MCF 10A (cell line): Measurements from ENCODE around the gene PTPRM. TPM values are rescaled to one million over a fixed set of nuclear protein-coding genes. Genes with fewer than 3 reads are reported as not detected.

Experiments used
- BruUV-seq: library from RNA; stranded (reverse); fragments of 400-500 nt; replicated peaks from 2 replicates; lab custom pipeline; 2021; lab: Mats Ljungman, UMichigan
- CTCF ChIA-PET: fragments of 300-600 bp; sonication (Branson Sonifier 250); formaldehyde crosslinking; extraction: SDS; loops from one replicate; lab custom pipeline; 2021; ENCODE audit warnings: antibody characterized with exemption, inconsistent platforms; lab: Yijun Ruan, JAX
- POLR2A ChIA-PET: fragments of 300-600, 350-650 bp; sonication (Branson Sonifier 250); formaldehyde crosslinking; extraction: SDS; loops from one replicate; lab custom pipeline; 2020; ENCODE audit warnings: antibody characterized with exemption, inconsistent platforms; lab: Yijun Ruan, JAX
- DNase-seq: peaks from one replicate; pipeline ENCODE4 v3.0.0-alpha.2; 2018; ENCODE audit not compliant: unreplicated experiment
- H3K27ac Mint-ChIP-seq: one replicate; pipeline ENCODE4 v1.8.0; 2022; ENCODE audit warnings: mild to moderate bottlenecking, low read depth, mixed read lengths; ENCODE audit not compliant: unreplicated experiment
- H3K27me3 Mint-ChIP-seq: one replicate; pipeline ENCODE4 v1.8.0; 2022; ENCODE audit warnings: mixed read lengths; ENCODE audit not compliant: insufficient read depth, unreplicated experiment
- H3K36me3 Mint-ChIP-seq: one replicate; pipeline ENCODE4 v1.8.0; 2022; ENCODE audit warnings: mild to moderate bottlenecking, moderate library complexity, mixed read lengths; ENCODE audit not compliant: insufficient read depth, unreplicated experiment
- H3K4me1 Mint-ChIP-seq: one replicate; pipeline ENCODE4 v1.8.0; 2022; ENCODE audit warnings: mixed read lengths; ENCODE audit not compliant: insufficient read depth, unreplicated experiment
- H3K4me3 Mint-ChIP-seq: one replicate; pipeline ENCODE4 v1.8.0; 2022; ENCODE audit warnings: mild to moderate bottlenecking, moderate library complexity, mixed read lengths; ENCODE audit not compliant: unreplicated experiment
- H3K9me3 Mint-ChIP-seq: one replicate; pipeline ENCODE4 v1.8.0; 2022; ENCODE audit warnings: mixed read lengths; ENCODE audit not compliant: unreplicated experiment
- CTCF ChIP-seq: fragments of 200-600 bp; IDR thresholded peaks from one replicate; pipeline ENCODE4 v1.8.0; 2022; ENCODE audit warnings: antibody characterized with exemption, mild to moderate bottlenecking; ENCODE audit not compliant: unreplicated experiment
- intact Hi-C: fragments of 100-400 bp; cut with micrococcal nuclease; formaldehyde crosslinking; loops from 2 replicates; pipeline ENCODE4 v1.14.1; 2022
- total RNA-seq: library from RNA; stranded (reverse); gene quantifications from 2 replicates; pipeline ENCODE4 v1.2.3, GENCODE V29; 2022

The PTPRM gene
- total RNA-seq, 1 experiment from 2014 or later, result 82.8 TPM

GRCh38 chr18:7557973-7558372 lies 9.1 kb upstream of the PTPRM start:
- ChIA-PET CTCF (interaction anchor here (1.0 to 4.9 kb wide), 3 partner anchors 14 to 286 kb away, joined by 3 to 30 read pairs (median 8); no protein-coding TSS in a partner anchor), POLR2A (interaction anchor here (0.7 to 0.8 kb wide), 3 partner anchors 18 to 67 kb away, joined by 3 to 4 read pairs (median 3); no protein-coding TSS in a partner anchor)
- Mint-ChIP-seq H3K4me1 (no peaks in the 10 kb centered on the region), H3K4me3 (no peak overlapping the region), H3K27ac (no peak overlapping the region), H3K36me3 (no peaks in the 10 kb centered on the region), H3K27me3 (no peaks in the 10 kb centered on the region), H3K9me3 (no peaks in the 10 kb centered on the region)
- TF ChIP-seq CTCF, result no peak
- BruUV-seq, result no TSS peak
- DNase-seq, result no peak
- intact Hi-C loops, result no loop called here

GRCh38 chr18:7558769-7559168 lies 8.3 kb upstream of the PTPRM start:
- intact Hi-C loops, result no loop called here
- no peaks in the 10 kb centered on the region for H3K4me1 Mint-ChIP-seq
- H3K27me3 Mint-ChIP-seq, result no peaks in the 10 kb centered on the region
- H3K27ac Mint-ChIP-seq, result no peak overlapping the region
- DNase-seq, result no peak
- BruUV-seq, result no TSS peak
- H3K36me3 Mint-ChIP-seq, result no peaks in the 10 kb centered on the region
- POLR2A ChIA-PET, result interaction anchor here (0.6 to 0.7 kb wide), 2 partner anchors 66 to 254 kb away, joined by 3 read pairs; no protein-coding TSS in a partner anchor
- TF ChIP-seq CTCF, result no peak
- CTCF ChIA-PET, result interaction anchor here (0.5 to 4.9 kb wide), 5 partner anchors 10 to 776 kb away, joined by 3 to 30 read pairs (median 3); no protein-coding TSS in a partner anchor
- H3K9me3 Mint-ChIP-seq, result no peaks in the 10 kb centered on the region
- H3K4me3 Mint-ChIP-seq, result no peak overlapping the region

GRCh38 chr18:7559709-7560319 lies 7.3 kb upstream of the PTPRM start:
- intact Hi-C loops, result loop anchor here (10.0 kb wide), 2 partner anchors 105 to 385 kb away; no protein-coding TSS in a partner anchor
- no peak for TF ChIP-seq CTCF
- Mint-ChIP-seq H3K27me3 (no peaks in the 10 kb centered on the region), H3K27ac (no peak overlapping the region), H3K9me3 (no peaks in the 10 kb centered on the region), H3K4me3 (no peak overlapping the region), H3K4me1 (peaks cover 1% of the 10 kb centered on the region), H3K36me3 (no peaks in the 10 kb centered on the region)
- BruUV-seq, result no TSS peak
- DNase-seq, result no peak
- CTCF ChIA-PET, result interaction anchor here (1.1 to 4.9 kb wide), 2 partner anchors 9 to 287 kb away, joined by 3 to 30 read pairs; no protein-coding TSS in a partner anchor
- POLR2A ChIA-PET, result interaction anchor here (0.9 kb wide), 1 partner anchor 287 kb away, joined by 3 read pairs; no protein-coding TSS in a partner anchor

GRCh38 chr18:7561909-7562460 lies 5.1 kb upstream of the PTPRM start:
- no TSS peak for BruUV-seq
- Mint-ChIP-seq H3K27me3 (no peaks in the 10 kb centered on the region), H3K4me3 (no peak overlapping the region), H3K36me3 (no peaks in the 10 kb centered on the region), H3K4me1 (peaks cover 19% of the 10 kb centered on the region), H3K9me3 (no peaks in the 10 kb centered on the region), H3K27ac (no peak overlapping the region)
- ChIA-PET POLR2A (interaction anchor here (0.6 kb wide), 1 partner anchor 213 kb away, joined by 3 read pairs; no protein-coding TSS in a partner anchor), CTCF (interaction anchor here (4.9 kb wide), 1 partner anchor 289 kb away, joined by 30 read pairs; no protein-coding TSS in a partner anchor)
- intact Hi-C loops, result loop anchor here (10.0 kb wide), 2 partner anchors 107 to 383 kb away; no protein-coding TSS in a partner anchor
- no peak for DNase-seq
- no peak for TF ChIP-seq CTCF
